ENCODE measurements around the gene MASP1. TPM values are rescaled to one million over a fixed set of nuclear protein-coding genes. Genes with fewer than 3 reads are reported as not detected.

The MASP1 gene
- total and polyA plus RNA-seq, 2 experiments from 2014 or later: 1.6 to 3.0 TPM

- TF ChIP-seq ZNF462 (CRISPR knock-in tag; IDR thresholded peaks at IDR 0.05) (no peak), STAT1 (IDR thresholded peaks at IDR 0.05; ENCODE audit: unreplicated experiment) (no peak), ETS1 (IDR thresholded peaks at IDR 0.05) (no peak), JUNB (IDR thresholded peaks at IDR 0.05; ENCODE audit: unreplicated experiment) (no peak)
Measured at GRCh38 chr3:187292631-187293515, 1.3 kb upstream of the MASP1 start (continued).

GRCh38 chr3:187292181-187292580 lies 644 bp upstream of the MASP1 start:
- H3K27me3 ChIP-seq (ENCODE audit: insufficient read depth): peaks cover 9% of the 10 kb centered on the region; the same call in 1 of the 2 replicates
- H3F3A ChIP-seq (replicated peaks; ENCODE audit: low read depth): no peaks in the 10 kb centered on the region
- H4K20me1 ChIP-seq (replicated peaks; ENCODE audit: insufficient read depth): no peaks in the 10 kb centered on the region
- H3K4me1 ChIP-seq (ENCODE audit: insufficient read depth): peaks cover 44% of the 10 kb centered on the region
- no peak; the same call in 2 of the 3 replicates for ATAC-seq
- H3K27ac ChIP-seq (ENCODE audit: low read depth): no peak overlapping the region
- H3K4me2 ChIP-seq: peak overlapping the region; percentile 89
- Mint-ChIP-seq H3K27me3 (ENCODE audit: insufficient read depth, low read depth, poor library complexity) (peaks cover 13% of the 10 kb centered on the region), H3K27ac (no peak overlapping the region), H3K9me3 (no peaks in the 10 kb centered on the region), H3K4me1 (peaks cover 37% of the 10 kb centered on the region), H3K36me3 (ENCODE audit: low read depth) (no peaks in the 10 kb centered on the region; the same call in 2 of the 3 replicates), H3K4me3 (peak overlapping the region; percentile 80; the same call in 1 of the 3 replicates)
- peak overlapping the region; percentile 65 for H3K4me3 ChIP-seq
- 0 out of 2 replicates have a peak, but pooled peaks cover 2% of the 10 kb centered on the region for H3K9me2 ChIP-seq (ENCODE audit: insufficient read depth)
- no peak for DNase-seq (ENCODE audit: low spot score)
- no peaks in the 10 kb centered on the region for H3K36me3 ChIP-seq (ENCODE audit: insufficient read depth)
- peak overlapping the region; percentile 90; the same call in 1 of the 2 replicates for H2AFZ ChIP-seq
- H3K79me2 ChIP-seq (replicated peaks; ENCODE audit: insufficient read depth): no peaks in the 10 kb centered on the region
- TF ChIP-seq ETS1 (IDR thresholded peaks at IDR 0.05): no peak
- TF ChIP-seq ZNF462 (CRISPR knock-in tag; IDR thresholded peaks at IDR 0.05): no peak
